Measurements from ENCODE around the gene SULT1E1. TPM values are rescaled to one million over a fixed set of nuclear protein-coding genes. Genes with fewer than 3 reads are reported as not detected.

SULT1E1 gene
- total and polyA plus RNA-seq, 2 of the 8 experiments (the other 6 are each of a cell fraction or from before 2014, with no cell fraction given), result not detected

DNA sequence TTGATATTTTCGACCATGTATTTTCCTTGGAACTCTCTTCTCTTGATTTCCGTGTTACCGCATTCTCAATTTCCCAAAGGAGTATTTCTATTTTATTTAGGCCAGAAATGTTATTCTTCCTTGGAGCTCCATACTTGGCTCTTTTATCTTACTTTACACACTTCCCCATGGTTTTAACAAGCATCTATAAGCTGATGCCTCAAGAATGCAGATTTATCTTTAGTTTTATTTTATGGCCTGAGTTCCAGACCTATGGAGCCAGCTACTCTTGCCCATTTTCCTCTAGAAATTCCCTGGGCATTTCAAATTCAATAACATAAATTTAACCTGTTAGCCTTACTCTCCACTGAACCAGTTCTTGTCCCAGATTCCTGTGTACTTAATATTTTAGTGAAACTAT is 43.7 kb downstream of the SULT1E1 start:
- no peak overlapping the region for H2BK12ac ChIP-seq (ENCODE audit: low read depth, low read length)
- ChIA-PET CTCF (ENCODE audit: partially characterized antibody) (interaction anchor here (1.1 kb wide), 1 partner anchor 9 kb away, joined by 3 read pairs; no protein-coding TSS in a partner anchor), POLR2A (ENCODE audit: partially characterized antibody) (no interaction called here)
- peaks cover 0 to 1% (median 0%) of the 10 kb centered on the region in 4 experiments; a peak in 1 of 7 replicates for H3K27me3 ChIP-seq (replicated peaks in 1 of 4; ENCODE audit: control insufficient read depth in 3 of 4, extremely low read depth in 1 of 4, insufficient read depth in 3 of 4, low read length in 3 of 4)
- H3K18ac ChIP-seq (ENCODE audit: extremely low read depth, low read length), result no peak overlapping the region
- WGBS, 2 experiments (ENCODE audit: extremely low coverage in 1 of 2, insufficient coverage in 1 of 2, insufficient read length in 1 of 2, insufficient replicate concordance in 2 of 2, low coverage in 1 of 2, low lambda C conversion rate in 2 of 2, missing lambda C conversion rate in 1 of 2), result 88% methylated on average over 3 of the region's 3 CpGs; no CpG with 5 or more reads in 1 of the 2 experiments
- H2BK5ac ChIP-seq (ENCODE audit: low read depth, low read length), result no peak overlapping the region
- no peak overlapping the region for H3K27ac ChIP-seq (ENCODE audit: low read depth, low read length)
- H2AFZ ChIP-seq (ENCODE audit: low read length), result no peak overlapping the region
- no peak for TF ChIP-seq NRF1 (IDR thresholded peaks at IDR 0.05; ENCODE audit: low read depth, low read length)
- TF ChIP-seq TBP (IDR thresholded peaks at IDR 0.05; ENCODE audit: low read depth, low read length), result no peak
- TF ChIP-seq TAF1 (IDR thresholded peaks at IDR 0.05; ENCODE audit: low read depth, low read length), result no peak
- TF ChIP-seq SP1 (IDR thresholded peaks at IDR 0.05; ENCODE audit: low read depth, low read length), result no peak
- no peak for TF ChIP-seq CEBPB (IDR thresholded peaks at IDR 0.05; ENCODE audit: low read depth, low read length)
- no peak for TF ChIP-seq NANOG (IDR thresholded peaks at IDR 0.05; ENCODE audit: insufficient read depth, low read depth, low read length, poor library complexity, severe bottlenecking)
- TF ChIP-seq, protein P1, sequence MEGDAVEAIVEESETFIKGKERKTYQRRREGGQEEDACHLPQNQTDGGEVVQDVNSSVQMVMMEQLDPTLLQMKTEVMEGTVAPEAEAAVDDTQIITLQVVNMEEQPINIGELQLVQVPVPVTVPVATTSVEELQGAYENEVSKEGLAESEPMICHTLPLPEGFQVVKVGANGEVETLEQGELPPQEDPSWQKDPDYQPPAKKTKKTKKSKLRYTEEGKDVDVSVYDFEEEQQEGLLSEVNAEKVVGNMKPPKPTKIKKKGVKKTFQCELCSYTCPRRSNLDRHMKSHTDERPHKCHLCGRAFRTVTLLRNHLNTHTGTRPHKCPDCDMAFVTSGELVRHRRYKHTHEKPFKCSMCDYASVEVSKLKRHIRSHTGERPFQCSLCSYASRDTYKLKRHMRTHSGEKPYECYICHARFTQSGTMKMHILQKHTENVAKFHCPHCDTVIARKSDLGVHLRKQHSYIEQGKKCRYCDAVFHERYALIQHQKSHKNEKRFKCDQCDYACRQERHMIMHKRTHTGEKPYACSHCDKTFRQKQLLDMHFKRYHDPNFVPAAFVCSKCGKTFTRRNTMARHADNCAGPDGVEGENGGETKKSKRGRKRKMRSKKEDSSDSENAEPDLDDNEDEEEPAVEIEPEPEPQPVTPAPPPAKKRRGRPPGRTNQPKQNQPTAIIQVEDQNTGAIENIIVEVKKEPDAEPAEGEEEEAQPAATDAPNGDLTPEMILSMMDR (IDR thresholded peaks at IDR 0.05; ENCODE audit: control extremely low read depth in 1 of 3, insufficient read depth in 1 of 3, low read depth in 1 of 3, low read length in 3 of 3), result no peak
- TF ChIP-seq POU5F1 (IDR thresholded peaks at IDR 0.05; ENCODE audit: low read depth, low read length), result no peak
- TF ChIP-seq HDAC2 (IDR thresholded peaks at IDR 0.05; ENCODE audit: borderline replicate concordance in 1 of 2, low read depth in 2 of 2, low read length in 2 of 2), result no peak
- TF ChIP-seq RAD21 (IDR thresholded peaks at IDR 0.05 in 1 of 2, conservative IDR thresholded peaks at IDR 0.05 in 1 of 2; ENCODE audit: low read depth in 2 of 2, low read length in 2 of 2), result no peak
- TF ChIP-seq TCF12 (IDR thresholded peaks at IDR 0.05; ENCODE audit: low read depth, low read length), result no peak
- TF ChIP-seq RFX5 (IDR thresholded peaks at IDR 0.05; ENCODE audit: borderline replicate concordance, low read depth, low read length), result no peak
- no peaks in the 10 kb centered on the region for H3K36me3 ChIP-seq (ENCODE audit: control insufficient read depth in 2 of 4, insufficient read depth in 4 of 4, low read length in 3 of 4)
- H2BK20ac ChIP-seq (ENCODE audit: low read length), result no peak overlapping the region
- no peak overlapping the region for H3K4me3 ChIP-seq (ENCODE audit: extremely low read depth in 1 of 4, insufficient read depth in 2 of 4, low read depth in 3 of 4, low read length in 4 of 4)
- no peak overlapping the region for H3K9ac ChIP-seq (replicated peaks in 1 of 4; ENCODE audit: extremely low read depth in 1 of 4, low read depth in 3 of 4, low read length in 3 of 4)
- H4K8ac ChIP-seq (ENCODE audit: extremely low read depth, insufficient read depth, low read length), result no peak overlapping the region
- H4K20me1 ChIP-seq (replicated peaks in 1 of 2; ENCODE audit: control insufficient read depth in 1 of 2, insufficient read depth in 2 of 2, low read length in 2 of 2), result no peaks in the 10 kb centered on the region
- H3K79me2 ChIP-seq (ENCODE audit: control insufficient read depth in 1 of 2, insufficient read depth in 2 of 2, low read length in 2 of 2), result no peaks in the 10 kb centered on the region
- H4K5ac ChIP-seq (ENCODE audit: insufficient read length, low read depth, low read length), result no peak overlapping the region
- H2BK15ac ChIP-seq (ENCODE audit: low read length), result no peak overlapping the region
- H3K56ac ChIP-seq (replicated peaks; ENCODE audit: insufficient read length, low read depth, low read length), result no peak overlapping the region
- H2AK5ac ChIP-seq (ENCODE audit: low read depth, low read length), result no peak overlapping the region
- H3K23ac ChIP-seq (ENCODE audit: insufficient read length), result no peak overlapping the region
- no peak overlapping the region for H3K14ac ChIP-seq (ENCODE audit: insufficient read length)
- H3K4me2 ChIP-seq (ENCODE audit: insufficient read depth in 1 of 2, low read depth in 2 of 2, low read length in 2 of 2), result no peak overlapping the region
- no peak overlapping the region for H4K91ac ChIP-seq (replicated peaks; ENCODE audit: insufficient read length, low read length)
- no peaks in the 10 kb centered on the region for H3K23me2 ChIP-seq (ENCODE audit: low read depth, low read length)
- FAIRE-seq (no peak), DNase-seq (ENCODE audit: low read depth in 1 of 2, low spot score in 2 of 2) (no peak)
- no peaks in the 10 kb centered on the region for H3K79me1 ChIP-seq (ENCODE audit: low read depth, low read length)
- no peak overlapping the region for H2BK120ac ChIP-seq (replicated peaks; ENCODE audit: low read depth, low read length)
- no peak overlapping the region for H3K4ac ChIP-seq (replicated peaks; ENCODE audit: insufficient read length, low read depth, low read length)
- no peaks in the 10 kb centered on the region for H3K9me3 ChIP-seq (ENCODE audit: insufficient read depth in 2 of 2, low read depth in 1 of 2, low read length in 1 of 2)
- no peaks in the 10 kb centered on the region for H3K4me1 ChIP-seq (replicated peaks in 1 of 4; ENCODE audit: control insufficient read depth in 3 of 4, insufficient read depth in 4 of 4, low read length in 3 of 4)
